Suprapubic skin (tissue), 3 donors: ENCODE results near the gene NEURL1B.

Source experiments
- CTCF ChIP-seq, 2 donors: fragments of 200-600 bp in 1 of 2; fragments of 450-650 bp in 1 of 2; sonication (generic) in 1 of 2; IDR thresholded peaks; one replicate each; pipeline ENCODE4 v1.5.1; 2016 to 2019; ENCODE audit warnings: antibody characterized with exemption in 2 of 2, mild to moderate bottlenecking in 1 of 2, moderate library complexity in 1 of 2
- POLR2A ChIP-seq, 2 donors: fragments of 450-650 bp; IDR thresholded peaks; one replicate each; pipeline ENCODE4 v1.6.1; 2017; ENCODE audit warnings: antibody characterized with exemption in 2 of 2, mild to moderate bottlenecking in 2 of 2, moderate library complexity in 2 of 2

GRCh38 chr5:172636279-172637050 lies 4.6 kb upstream of the NEURL1B start:
- TF ChIP-seq CTCF (IDR thresholded peaks at IDR 0.05): no peak
- no peak for TF ChIP-seq POLR2A (IDR thresholded peaks at IDR 0.05)
